HFFc6 (cell line): ENCODE results near the gene FAM13C. TPM values are rescaled to one million over a fixed set of nuclear protein-coding genes. Genes with fewer than 3 reads are reported as not detected.

Source experiments
- DNase-seq: peaks from one replicate; pipeline ENCODE4 v3.0.0-alpha.2; 2018
- H3K27ac Mint-ChIP-seq: 2 replicates; pipeline ENCODE4 v1.8.0; 2020; ENCODE audit warnings: mild to moderate bottlenecking, mixed read lengths
- H3K27me3 Mint-ChIP-seq: 2 replicates; pipeline ENCODE4 v1.8.0; 2021; ENCODE audit warnings: mild to moderate bottlenecking, moderate library complexity, mixed read lengths; ENCODE audit not compliant: insufficient read depth
- H3K36me3 Mint-ChIP-seq: 2 replicates; pipeline ENCODE4 v1.8.0; 2021; ENCODE audit warnings: low read depth, mixed read lengths
- H3K4me1 Mint-ChIP-seq: 2 replicates; pipeline ENCODE4 v1.8.0; 2020; ENCODE audit warnings: low read depth, mixed read lengths
- H3K4me3 Mint-ChIP-seq: 2 replicates; pipeline ENCODE4 v1.8.0; 2020; ENCODE audit warnings: mild to moderate bottlenecking, moderate library complexity, mixed read lengths
- H3K9me3 Mint-ChIP-seq: 2 replicates; pipeline ENCODE4 v1.8.0; 2020; ENCODE audit warnings: mild to moderate bottlenecking, mixed read lengths
- total RNA-seq, 6 experiments: library from RNA; stranded (reverse); fragmentation: NEBNext Ultra II Directional; extraction: Animal tissue kit (Norgen Biotek cat#: 25700); gene quantifications; 2 replicates in 1 of 6; 3 replicates in 5 of 6; pipeline ENCODE4 v1.2.3, GENCODE V29; 2021
- TF ChIP-seq, protein P1 (sequence below): fragments of 200-600 bp; sonication (generic); IDR thresholded peaks from 2 replicates; pipeline ENCODE4 v1.5.0; 2021; ENCODE audit warnings: antibody characterized with exemption, mild to moderate bottlenecking

FAM13C gene
- total RNA-seq, 6 experiments from 2014 or later = not detected

DNA sequence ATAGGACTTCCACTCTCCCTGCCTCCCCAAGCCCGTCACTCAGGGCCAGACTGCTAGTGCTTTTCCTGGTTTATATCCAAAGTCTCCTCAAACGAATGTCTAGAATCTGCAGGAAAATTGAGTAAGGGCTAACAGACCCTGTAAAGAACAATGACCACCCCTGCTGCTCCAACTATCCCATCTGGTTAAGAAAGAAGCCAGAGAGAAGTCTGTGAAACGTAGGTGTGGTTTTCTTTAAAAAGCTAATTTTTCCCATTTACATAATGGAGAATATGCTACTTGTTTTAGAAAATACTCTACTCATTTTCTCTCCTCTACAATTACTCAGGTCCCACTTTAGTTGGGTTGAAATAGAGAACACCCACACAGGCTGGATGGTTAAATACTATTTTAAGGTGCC, 72.5 kb downstream of the FAM13C start:
- Mint-ChIP-seq H3K9me3 (peaks cover 11% of the 10 kb centered on the region), H3K4me3 (no peak overlapping the region), H3K36me3 (no peaks in the 10 kb centered on the region), H3K27me3 (peaks cover 1% of the 10 kb centered on the region; the same call in 1 of the 2 replicates), H3K4me1 (no peaks in the 10 kb centered on the region), H3K27ac (no peak overlapping the region)
- TF ChIP-seq, protein P1, sequence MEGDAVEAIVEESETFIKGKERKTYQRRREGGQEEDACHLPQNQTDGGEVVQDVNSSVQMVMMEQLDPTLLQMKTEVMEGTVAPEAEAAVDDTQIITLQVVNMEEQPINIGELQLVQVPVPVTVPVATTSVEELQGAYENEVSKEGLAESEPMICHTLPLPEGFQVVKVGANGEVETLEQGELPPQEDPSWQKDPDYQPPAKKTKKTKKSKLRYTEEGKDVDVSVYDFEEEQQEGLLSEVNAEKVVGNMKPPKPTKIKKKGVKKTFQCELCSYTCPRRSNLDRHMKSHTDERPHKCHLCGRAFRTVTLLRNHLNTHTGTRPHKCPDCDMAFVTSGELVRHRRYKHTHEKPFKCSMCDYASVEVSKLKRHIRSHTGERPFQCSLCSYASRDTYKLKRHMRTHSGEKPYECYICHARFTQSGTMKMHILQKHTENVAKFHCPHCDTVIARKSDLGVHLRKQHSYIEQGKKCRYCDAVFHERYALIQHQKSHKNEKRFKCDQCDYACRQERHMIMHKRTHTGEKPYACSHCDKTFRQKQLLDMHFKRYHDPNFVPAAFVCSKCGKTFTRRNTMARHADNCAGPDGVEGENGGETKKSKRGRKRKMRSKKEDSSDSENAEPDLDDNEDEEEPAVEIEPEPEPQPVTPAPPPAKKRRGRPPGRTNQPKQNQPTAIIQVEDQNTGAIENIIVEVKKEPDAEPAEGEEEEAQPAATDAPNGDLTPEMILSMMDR = no peak
- no peak for DNase-seq

DNA sequence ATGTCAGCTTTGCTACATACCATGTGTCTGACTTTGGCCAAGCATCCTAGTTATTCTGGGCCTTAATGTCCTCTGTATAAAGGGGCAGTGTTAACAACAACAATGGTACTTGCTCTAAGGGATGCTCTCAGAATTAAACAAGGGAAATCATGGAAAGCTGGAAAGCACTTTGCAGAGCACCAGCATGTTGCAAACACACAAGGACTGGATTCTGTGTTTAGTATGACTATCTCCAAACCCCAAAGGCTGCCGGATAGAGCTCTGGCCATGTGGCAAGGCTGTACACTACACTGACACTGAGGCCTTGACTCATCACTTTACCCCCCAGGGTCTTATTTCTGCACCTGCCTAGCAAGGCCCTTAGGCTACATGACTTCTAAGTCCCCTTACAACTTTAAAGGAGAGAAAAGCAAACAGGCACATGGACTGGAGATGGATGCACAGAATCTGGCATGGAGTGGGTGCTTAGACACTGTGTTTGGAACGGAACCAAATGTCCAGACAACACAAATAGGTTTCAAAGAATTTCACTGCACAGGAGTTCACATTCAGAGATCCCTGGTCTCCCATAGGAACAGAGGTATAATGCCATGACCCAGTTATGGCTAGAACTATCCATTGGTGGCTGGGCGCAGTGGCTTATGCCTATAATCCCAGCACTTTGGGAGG, 74.6 kb downstream of the FAM13C start:
- Mint-ChIP-seq H3K27me3 (no peaks in the 10 kb centered on the region; the same call in 1 of the 2 replicates), H3K4me1 (no peaks in the 10 kb centered on the region), H3K4me3 (no peak overlapping the region), H3K27ac (no peak overlapping the region), H3K36me3 (no peaks in the 10 kb centered on the region), H3K9me3 (peaks cover 6% of the 10 kb centered on the region)
- no peak for DNase-seq
- TF ChIP-seq, protein P1 = no peak

DNA sequence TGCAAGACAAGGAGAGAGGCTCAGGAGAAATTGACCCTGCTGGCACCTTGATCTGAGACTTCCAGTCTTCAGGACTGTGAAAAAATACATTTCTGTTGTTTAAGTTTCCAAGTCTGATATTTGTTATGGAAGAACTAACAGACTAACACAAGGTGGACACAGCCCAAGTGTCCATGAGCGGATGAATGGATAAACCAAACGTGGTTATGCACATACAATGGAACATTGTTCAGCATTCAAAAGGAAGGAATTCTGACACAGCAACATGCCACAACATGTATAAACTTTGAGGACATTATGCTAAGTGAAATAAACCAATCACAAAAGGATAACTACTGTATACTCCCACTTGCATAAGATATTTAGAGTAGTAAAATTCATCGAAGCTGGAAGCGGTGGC, 76.5 kb downstream of the FAM13C start:
- H3K27ac Mint-ChIP-seq = no peak overlapping the region
- peaks cover 3% of the 10 kb centered on the region; the same call in 1 of the 2 replicates for H3K27me3 Mint-ChIP-seq
- no peaks in the 10 kb centered on the region for H3K4me1 Mint-ChIP-seq
- DNase-seq = no peak
- peaks cover 6% of the 10 kb centered on the region for H3K9me3 Mint-ChIP-seq
- no peaks in the 10 kb centered on the region for H3K36me3 Mint-ChIP-seq
- no peak overlapping the region for H3K4me3 Mint-ChIP-seq
- TF ChIP-seq, protein P1 = no peak

DNA sequence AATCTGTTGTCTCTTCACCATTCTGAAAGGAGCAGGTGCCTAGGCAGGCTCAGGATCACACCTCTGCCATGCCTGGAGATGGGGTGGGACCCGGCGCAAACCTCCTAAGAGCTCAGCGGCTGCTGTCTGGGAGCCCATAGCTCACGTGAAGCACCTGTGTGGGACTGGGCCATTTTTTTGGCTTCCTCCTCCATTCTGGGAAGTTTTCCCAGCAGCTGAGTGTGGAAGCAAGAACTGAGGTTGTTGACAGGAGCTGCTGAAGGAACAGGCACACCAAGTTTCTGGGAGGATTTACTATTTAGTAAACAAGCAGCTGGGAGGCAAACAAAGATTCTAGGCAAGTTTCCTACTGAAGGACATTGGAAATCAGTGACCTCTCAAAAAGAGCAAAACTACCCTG, 77.3 kb downstream of the FAM13C start:
- H3K36me3 Mint-ChIP-seq = no peaks in the 10 kb centered on the region
- peaks cover 3% of the 10 kb centered on the region; the same call in 1 of the 2 replicates for H3K27me3 Mint-ChIP-seq
- no peaks in the 10 kb centered on the region for H3K4me1 Mint-ChIP-seq
- no peak overlapping the region for H3K27ac Mint-ChIP-seq
- TF ChIP-seq, protein P1 = no peak
- no peak overlapping the region for H3K4me3 Mint-ChIP-seq
- DNase-seq = no peak
- H3K9me3 Mint-ChIP-seq = peaks cover 6% of the 10 kb centered on the region

DNA sequence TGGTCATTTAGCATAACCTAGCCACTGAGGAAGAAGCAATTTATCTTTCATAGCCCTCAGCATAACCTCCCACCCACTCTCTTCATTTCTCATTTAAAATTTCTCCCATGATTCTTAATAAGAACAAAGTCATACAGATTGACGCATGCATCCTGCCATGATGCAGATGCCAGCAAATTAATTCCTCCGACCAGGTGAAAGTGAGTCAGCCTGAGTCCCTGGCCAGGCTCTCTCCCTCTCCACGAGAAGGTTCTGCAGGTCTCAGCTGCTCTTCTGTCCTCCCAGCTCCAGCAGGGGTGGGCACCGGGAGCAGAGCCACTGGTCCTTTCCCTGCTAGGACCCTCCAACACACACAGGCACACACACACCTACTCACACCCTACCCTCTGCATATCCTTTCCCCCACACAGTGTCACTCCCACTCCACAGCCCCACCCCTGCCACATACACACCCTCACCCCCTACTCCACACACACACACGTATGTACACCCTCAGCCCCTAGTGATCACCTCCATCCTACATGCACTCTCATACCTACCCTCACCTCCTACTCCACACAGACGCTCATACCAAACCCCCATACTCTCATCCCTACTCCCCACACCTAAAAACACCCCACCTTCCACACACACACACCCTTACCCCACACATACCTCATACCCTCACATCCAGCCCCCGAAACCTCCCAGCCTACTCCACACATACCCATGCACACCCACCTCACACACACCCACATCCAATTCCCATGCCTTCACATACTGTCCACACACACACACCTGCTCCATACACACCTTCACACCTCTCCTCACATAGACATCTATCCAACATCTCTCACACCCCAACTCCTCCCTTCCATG, 78.0 kb downstream of the FAM13C start:
- H3K4me3 Mint-ChIP-seq = no peak overlapping the region
- H3K9me3 Mint-ChIP-seq = peaks cover 6% of the 10 kb centered on the region
- TF ChIP-seq, protein P1 = no peak
- no peaks in the 10 kb centered on the region for H3K36me3 Mint-ChIP-seq
- no peak overlapping the region for H3K27ac Mint-ChIP-seq
- no peak for DNase-seq
- H3K27me3 Mint-ChIP-seq = peaks cover 3% of the 10 kb centered on the region; the same call in 1 of the 2 replicates
- H3K4me1 Mint-ChIP-seq = no peaks in the 10 kb centered on the region
